HG03460 (cell line): ENCODE results near the gene ACTN3.
"Not testable (repeated sequence)": the region's sequence is repeated elsewhere in the genome, so short reads cannot be mapped to it uniquely, and the experiment has no call there.

Experiments used
- ATAC-seq: cut with Tn5 transposase; IDR thresholded peaks from one replicate; pipeline ENCODE4 v1.9.1; 2021; ENCODE audit not compliant: unreplicated experiment

The ACTN3 gene

DNA sequence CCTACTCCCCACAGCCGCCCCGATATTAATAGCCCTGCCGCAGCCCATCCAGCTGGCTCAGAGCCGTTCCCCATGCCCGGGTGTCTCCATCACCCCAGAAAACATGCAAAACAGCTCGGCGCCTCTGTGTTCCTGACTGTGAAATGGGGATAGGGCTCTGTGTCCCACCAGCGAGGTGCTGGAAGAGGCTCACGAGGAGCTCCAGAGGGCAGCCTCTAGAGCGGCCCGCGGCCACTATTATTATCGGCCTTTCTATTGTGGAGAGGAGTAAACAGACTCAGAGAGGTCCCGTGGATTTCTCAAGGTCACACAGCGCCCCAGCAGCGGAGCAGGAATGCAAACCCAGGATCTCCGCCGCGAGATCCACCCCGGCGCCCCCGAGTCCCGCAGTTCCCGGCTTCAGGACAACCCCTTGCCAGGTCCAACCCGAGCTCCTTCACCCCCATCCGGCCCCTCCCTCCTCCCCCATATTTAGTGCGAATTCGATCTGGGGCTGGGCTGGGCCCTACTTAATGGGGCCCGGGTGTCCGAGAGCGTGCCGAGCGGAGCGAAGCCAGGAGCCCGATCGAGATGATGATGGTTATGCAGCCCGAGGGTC is at the start of gene ACTN3:
TSS of gene ACTN3 (plus strand) at position 536 of the 598 bp plus-strand sequence. CDS start at position 571, 35 bp downstream.
- ATAC-seq: peak; percentile 6

DNA sequence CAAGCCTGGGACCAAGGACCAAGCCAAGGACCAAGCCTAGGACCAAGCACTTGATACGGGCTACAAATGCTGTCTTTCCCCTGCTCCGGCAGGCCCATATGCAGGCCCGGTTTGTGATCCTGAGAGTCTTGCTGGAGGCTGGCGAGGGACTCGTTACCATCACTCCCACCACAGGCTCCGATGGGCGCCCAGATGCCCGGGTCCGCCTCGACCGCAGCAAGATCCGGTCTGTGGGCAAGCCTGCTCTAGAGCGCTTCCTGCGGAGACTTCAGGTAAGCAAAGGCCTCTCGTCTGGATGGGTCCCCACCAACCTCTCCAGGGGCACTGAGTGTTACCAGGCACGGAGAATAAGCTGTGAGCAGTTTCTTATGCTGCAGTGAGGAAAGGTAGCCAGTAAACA is 49.5 kb upstream of the ACTN3 start:
- no peak for ATAC-seq

DNA sequence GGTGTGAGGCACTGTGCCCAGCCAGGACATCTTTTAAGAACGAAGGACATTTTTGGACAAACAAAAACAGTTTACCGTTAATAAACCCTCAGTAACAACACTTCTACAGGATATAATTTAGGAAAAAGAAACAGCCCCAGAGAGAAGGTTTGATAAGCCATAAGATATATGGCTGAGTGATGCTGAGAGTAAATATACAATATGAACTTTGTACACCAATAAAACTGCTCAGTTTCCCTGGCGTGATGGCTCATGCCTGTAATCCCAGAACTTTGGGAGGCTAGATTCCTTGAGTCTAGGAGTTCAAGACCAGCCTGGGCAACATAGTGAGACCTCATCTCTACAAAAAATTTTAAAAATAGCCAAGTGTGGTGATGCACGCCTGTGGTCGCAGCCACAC is 48.2 kb upstream of the ACTN3 start:
- no peak for ATAC-seq

DNA sequence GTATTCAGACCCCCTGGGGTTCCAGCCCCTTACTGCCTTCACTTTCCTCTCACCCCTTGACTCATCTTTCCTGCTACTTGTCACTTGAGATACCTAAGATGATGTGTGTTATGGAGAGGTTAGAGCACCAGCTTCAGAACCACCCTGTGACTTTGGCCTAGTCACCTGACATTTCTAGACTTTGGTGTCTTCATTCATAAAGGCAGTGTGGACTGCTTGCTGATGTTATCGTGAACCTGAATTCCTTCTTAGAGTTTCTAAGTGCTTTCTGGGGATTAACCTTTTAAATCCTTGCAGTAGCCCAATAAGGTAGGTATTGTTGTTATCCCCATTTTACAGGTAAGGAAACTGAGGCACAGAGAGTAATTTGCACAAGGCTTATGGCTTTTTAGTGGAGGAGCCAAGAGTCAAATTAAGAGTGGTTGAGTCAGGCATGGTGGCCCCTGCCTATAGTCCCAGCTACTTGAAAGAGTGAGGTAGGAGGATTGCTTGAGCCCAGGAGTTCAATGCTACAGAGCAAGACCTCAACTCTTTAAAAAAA is 41.4 kb upstream of the ACTN3 start:
- no peak for ATAC-seq

DNA sequence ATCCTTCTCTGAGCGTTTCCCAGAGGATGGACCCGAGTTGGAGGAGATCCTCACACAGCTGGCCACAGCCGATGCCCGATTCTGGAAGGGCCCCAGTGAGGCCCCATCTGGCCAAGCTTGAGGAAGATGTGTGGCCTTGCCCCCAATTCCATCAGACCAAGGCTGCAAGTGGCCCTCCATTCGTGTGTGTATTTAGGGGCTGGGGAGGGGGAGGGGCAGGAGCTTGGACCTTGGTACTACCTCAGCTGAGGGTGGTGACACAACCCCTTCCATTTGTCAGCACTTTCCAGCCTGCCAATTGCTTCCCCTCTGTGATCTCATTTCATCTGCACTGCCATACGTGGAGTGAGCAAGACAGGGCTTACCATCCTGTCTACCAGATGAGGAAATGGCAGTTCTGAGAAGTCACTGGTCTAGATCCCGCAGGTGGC is 37.6 kb upstream of the ACTN3 start:
- no peak for ATAC-seq

DNA sequence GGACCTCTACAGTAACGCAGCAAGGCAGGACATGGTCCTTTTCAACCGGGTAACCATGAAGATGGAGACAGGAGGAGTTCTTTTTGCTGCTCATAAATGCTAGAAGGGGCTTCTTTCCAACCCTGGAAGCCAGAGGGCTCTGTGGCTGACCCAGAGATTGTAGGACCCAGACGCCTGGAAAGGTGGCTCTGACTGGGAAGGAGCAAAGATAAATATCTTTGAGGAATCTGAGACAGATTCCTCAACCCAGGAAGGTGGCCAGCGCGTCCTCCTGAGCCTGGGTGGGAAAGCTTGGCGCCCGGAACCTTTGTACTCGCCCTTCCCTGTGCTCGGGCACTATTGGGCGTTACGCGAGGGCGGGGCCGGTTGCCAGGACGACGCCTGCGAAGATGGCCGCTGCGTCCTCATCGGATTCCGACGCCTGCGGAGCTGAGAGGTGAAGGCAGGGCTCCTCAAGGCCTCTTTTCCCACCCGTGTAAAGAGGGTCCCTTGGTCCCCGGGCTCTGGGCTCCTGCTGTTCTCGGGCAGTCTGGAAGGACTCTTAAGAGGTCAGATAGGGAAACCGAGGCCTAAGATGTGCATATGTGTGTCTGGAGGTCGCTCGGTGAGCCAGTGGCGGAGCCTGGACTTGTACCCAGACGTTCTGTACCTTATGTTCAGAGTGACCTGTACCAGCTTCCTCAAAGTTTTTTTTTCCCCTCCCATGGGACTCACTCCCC is 36.3 kb upstream of the ACTN3 start, which contains the start of gene BBS1:
TSS of gene BBS1 (plus strand) at position 365 of the 719 bp plus-strand sequence. CDS start at position 390, 25 bp downstream.
- ATAC-seq: peak; percentile 84

DNA sequence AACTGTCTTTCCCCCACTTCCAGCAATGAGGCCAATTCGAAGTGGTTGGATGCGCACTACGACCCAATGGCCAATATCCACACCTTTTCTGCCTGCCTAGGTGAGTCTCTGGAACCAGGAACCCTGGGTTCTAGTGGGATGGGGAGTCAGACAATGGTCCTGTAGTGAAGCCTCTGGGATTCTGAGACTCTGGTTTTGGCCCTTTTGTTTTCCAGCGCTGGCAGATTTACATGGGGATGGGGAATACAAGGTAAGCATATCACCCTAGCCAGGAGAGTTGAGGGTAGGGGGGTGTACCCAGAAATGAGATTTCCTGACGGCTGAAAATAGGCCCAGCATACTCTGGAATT is 35.7 kb upstream of the ACTN3 start:
- no peak for ATAC-seq

DNA sequence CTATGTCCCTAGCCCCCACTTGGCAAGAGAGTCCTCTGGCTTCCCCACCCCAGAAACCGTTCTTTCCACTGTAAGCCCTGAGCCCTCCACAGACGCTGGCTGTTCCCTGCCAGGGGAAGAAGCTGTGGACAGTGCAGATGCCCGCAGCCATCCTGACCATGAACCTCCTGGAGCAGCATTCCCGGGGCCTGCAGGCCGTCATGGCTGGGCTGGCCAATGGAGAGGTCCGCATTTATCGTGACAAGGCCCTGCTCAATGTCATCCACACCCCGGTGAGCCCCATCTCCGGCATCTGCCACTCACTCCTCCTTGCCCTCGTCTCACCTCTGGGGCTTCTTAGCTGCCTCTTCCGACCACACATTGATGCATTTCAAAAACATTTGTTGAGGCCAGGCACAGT is 23.1 kb upstream of the ACTN3 start:
- ATAC-seq: no peak

DNA sequence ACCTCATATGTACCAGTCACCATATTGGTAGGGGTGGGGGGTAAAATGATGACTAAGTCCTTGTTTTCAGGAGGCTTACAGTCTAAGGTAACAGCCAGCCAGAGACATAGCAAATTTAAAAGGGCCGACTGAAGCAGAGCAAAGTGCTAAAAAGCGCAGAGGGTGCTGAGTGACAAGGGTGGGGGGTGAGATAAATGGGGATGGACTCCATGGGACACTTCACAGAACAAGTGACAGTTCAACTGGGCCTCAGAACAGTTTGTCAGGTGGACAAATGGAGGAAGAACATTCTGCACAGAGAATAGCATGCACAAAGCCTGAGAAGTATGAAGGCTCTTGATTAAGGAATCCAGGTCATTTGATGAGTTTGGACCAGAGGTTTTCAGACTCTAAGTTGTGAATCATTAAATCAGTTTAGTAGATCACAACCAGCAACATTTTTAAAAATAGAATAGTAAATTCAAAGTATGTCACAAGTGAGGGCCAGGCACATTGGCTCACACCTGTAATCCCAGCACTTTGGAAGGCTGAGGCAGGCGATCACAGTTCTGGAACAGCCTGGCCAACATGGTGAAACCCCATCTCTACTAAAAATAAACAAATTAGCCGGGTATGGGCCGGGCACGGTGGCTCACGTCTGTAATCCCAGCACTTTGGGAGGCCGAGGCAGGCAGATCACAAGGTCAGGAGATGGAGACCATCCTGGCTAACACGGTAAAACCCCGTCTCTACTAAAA is 22.2 kb upstream of the ACTN3 start:
- ATAC-seq: no peak

DNA sequence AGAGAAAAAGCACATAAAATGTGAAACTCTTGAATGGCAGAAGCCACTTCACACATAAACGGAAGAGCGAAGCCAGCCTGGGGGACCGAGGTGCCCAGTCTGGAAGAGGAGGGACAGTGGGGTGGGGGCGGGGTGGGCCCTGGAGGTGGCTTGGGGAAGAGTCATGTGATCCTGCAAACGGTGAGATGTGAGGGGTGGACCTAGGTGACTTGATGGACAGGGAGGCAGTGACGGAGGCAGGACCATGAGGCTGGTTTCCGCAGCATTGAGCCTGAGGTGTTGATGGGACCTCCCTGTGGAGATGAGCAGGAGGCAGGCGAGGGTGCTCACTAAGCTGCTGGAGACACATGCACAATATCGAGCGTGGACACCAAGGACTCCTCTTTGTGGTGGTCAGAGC is 17.6 kb upstream of the ACTN3 start:
- no peak for ATAC-seq

DNA sequence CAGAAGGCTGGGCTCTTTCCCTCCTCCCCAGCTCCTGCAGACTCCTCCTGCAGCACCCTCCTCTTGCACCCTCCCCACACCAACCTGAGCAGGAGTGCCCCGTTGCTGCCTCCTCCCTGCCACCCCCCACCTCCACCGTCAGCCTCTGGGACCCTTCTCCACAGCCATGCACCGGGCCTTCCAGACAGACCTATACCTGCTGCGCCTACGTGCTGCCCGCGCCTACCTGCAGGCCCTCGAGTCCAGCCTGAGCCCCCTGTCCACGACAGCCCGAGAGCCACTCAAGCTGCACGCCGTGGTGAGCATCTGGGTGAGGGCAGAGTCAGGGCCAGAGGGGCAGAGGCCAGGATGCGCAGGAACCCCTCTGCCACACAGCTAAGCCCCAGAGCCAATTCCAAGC is 17.0 kb upstream of the ACTN3 start:
- no peak for ATAC-seq

DNA sequence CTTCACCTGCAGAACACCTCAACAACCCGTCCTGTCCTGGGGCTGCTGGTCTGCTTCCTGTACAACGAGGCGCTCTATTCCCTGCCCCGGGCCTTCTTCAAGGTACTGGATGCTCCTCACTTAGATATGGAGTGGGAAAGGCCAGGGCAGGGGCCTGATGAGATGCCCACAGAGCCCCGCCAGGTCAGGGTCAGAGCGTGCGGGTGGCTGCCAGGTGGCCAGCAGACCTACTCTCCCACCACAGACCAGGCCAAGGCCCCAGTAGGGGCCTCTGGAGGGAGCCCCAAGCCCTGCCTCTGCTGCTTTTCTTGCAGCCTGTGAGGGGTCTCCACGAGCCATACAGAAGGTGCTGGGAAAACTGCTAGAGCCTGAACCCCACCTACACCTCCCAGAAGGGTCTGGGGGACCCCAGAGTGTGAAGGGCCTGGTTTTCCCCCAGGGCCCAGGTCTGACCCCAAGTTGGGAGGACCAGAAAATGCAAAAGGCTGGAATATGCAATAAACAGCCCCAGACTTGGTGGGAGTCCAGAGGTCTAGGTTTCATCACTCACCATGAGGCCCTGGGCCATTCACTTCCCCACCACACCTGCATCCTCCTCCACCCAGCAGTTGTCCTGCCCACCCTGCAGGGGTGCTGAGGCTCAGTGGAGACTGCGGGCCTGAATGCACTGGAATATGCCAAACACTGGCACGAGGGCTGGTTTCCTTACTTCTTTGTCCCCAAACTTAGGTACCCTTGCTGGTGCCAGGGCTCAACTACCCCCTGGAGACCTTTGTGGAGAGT is 15.6 kb upstream of the ACTN3 start:
- no peak for ATAC-seq

DNA sequence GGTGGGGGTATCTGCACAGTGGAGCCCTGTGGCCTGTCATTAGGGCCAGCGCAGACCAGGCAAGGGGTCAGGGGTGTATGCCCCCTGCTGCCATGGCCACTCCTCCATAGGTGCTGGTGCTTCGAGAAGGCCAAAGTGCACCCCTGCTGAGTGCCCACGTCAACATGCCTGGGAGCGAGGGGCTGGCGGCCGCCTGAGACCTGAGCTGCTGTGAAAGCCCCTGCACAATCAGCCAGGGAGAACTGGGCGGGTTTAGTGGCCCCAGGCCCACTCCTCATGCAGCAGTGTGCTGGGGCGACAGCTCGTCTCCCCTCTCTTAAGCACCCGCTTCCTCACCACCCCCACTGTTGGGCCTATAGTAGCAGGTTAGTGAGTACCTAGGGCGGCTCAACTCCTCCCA is 14.9 kb upstream of the ACTN3 start:
- ATAC-seq: no peak

DNA sequence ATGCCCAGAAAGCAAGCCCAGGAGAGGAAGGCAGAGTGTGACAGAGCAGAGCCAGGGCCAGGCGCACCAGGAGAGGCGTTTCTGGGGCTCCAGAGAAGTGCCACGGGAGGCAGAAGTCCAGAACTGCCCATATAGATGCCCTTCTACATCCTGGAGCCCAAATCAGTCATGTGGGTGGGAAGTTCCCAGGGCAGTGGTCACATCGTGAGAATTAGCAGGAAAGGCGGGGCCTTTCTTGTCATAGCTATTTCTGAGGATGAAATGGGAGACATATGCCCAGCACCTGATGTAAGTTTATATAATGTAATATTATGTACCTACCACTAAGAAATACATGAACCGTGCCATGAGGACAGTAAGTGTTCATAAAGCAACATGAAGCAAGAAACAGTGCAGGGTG is 13.9 kb upstream of the ACTN3 start:
- no peak for ATAC-seq

DNA sequence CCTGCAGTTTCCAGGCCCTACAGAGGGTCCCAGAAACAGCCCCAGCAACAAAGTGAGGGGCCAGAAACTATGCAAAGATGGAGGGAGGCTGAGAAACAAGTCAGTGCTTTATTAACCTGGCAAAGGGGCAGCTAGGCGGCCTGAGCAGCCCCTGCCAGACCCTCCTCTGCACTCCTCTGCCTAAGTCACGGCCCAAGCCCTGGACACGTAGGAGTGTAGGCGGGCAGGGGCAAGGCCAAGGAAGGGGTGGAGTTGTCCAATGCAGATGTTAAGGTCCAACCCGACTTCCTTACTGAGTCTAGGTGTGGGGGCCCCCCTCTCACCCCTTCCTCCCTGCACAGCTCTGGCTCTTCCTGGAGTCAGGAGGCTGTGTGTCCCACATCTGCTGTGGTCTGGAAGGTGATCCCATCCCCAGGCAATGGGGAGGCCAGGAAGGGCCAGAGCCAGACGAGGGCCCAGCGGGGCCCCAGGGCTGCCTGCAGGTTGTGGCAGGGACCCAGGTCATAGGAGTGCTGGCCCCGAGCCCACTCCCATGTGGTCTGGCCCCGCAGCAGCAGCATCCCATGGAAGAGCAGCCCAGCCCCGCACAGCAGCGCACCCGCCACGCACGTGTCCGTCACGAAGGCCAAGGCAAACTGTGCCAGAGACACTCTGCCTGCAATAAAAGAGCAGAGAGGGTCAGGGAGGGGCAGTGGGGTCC is 7.4 kb upstream of the ACTN3 start:
- no peak for ATAC-seq

DNA sequence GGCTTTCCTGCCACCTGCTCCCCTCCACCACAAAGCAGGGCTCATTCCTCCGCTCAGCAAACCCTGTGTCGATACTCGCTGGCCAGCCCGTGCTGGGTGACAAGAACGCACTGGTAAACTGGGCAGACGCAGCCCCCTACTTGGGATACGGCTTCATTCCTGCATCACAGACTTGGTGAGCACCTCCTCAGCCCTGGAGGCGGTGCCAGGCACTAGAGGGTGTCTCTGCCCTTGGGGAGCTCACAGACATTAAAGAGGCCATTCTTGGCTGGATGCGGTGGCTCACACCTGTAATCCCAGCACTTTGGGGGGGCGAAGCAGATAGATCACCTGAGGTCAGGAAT is 6.9 kb upstream of the ACTN3 start:
- no peak for ATAC-seq

DNA sequence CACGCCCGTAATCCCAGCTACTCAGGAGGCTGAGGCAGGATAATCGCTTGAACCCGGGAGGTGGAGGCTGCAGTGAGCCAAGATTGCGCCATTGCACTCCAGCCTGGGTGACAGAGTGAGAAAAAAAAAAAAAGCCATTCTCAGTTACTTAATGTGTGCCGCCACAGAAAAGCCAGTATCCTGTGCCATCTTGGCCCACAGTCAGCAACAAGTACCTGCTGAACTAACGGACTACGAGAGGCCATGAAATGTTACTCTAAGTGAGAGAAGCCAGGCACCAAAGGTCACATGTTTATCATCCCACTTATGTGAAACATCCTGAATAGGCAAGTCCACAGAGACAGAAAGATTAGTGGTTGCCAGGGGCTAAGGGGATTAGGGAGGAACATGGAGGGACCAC is 6.1 kb upstream of the ACTN3 start:
- ATAC-seq: not testable (repeated sequence)

DNA sequence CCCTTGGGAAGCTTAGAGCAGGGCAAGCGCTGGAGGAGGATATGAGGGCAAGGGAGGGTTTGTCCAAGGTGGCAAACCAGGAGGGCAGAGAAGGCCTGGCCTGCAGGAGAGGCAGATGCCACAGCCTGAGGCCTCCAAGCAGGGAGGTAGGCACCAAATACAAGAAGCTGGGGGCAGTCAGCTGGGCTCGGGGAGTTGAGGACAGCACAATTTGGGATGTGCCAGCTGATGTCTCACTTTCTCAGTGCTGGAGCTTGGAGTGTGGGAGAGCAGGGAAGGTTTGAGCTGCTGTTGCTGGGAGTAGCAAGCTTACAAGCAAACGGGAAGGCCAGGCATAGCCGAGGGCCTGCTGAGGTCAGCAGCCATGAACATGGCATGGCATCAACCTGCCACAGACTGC is 4.8 kb upstream of the ACTN3 start:
- ATAC-seq: no peak

DNA sequence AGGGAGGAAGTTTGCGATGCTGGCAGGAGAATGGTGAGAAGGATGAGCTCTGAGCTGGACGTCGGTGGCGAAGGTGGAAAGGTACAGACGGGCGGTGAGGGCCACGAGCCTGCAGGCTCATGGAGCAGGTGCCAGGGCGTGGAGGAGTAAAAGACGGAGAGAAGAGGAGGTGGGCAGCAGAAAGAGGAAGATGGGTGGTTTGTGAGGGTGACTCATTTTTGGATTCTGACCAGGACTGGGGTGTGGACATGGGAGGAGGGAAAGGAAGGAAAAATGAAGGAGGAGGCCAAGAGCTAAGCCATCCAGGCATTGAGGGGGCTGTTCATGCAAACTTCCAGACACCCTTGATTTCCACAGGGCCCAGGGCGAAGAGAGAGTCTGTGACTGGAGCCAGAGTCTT is 4.3 kb upstream of the ACTN3 start:
- ATAC-seq: no peak

DNA sequence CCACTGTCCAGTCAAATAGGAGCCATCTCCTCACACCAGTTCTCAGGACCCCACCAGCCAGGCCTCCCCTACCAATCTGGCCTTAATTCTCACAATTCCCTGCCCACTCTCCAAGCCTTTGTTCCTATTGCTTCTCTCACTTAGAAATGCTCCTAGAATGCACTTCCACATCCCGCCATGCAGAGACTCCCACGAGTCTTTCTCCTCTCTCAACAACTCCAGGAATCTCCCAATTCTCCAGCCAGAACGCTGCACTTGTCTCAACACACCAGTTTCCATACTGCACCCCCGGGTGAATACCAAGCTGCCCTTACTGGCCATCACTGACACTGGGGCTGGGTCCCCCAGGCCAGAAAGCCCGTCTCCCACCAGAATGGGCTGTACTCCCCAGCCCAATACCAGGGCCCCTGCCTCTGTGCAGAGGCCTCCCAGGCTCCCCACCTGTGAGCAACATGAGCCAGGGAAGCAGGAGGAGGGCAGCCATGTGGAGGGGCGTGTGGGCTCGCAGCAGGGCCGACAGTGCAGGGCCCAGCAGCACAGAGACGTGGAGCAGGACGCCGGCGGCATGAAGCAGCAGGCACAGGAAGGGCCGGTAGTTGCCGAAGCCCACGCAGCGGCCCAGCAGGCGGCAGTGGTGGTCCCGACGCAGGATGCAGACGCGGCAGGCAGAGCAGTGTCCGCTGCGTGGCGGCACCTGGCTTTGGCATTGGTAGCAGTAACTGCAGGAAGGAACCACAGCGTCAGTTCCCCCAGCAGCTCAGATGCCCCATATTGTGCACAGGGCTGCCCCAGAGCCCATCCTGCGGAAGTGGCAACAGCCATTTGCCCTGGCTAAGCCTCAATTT is 3.2 kb upstream of the ACTN3 start:
- ATAC-seq: no peak
